Measurements from ENCODE around the gene FUZ. TPM values are rescaled to one million over a fixed set of nuclear protein-coding genes. Genes with fewer than 3 reads are reported as not detected.
A peak's percentile ranks its signal among the peaks of the same experiment; 100 is the strongest.

Gene FUZ
- total RNA-seq, 6 experiments from 2014 or later, result 3.7 to 10.7 (median 6.3) TPM

DNA sequence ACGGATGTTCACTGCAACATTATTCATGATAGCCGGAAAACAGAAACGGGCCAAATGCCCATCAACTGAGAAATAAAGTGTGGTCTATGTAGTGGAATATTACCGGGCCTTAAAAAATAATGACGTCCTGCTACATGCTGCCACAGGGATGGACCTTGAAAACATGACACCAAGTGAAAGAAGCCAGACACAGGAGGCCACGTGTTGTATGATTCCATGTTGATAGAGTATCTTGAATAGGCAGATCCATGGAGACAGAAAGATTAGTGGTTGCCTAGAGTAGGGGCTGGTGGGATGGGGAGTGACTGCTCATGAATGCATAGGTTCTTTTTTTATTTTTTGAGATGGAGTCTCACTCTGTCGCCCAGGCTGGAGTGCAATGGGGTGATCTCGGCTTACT is 42.6 kb downstream of the FUZ start:
- intact Hi-C loops (cut with DNase I), result no loop called here
- Histone ChIP-seq H3K9me3 (no peaks in the 10 kb centered on the region), H3K4me1 (peaks cover 0 to 14% (median 7%) of the 10 kb centered on the region in 4 donors), H3K27me3 (no peaks in the 10 kb centered on the region), H3K27ac (no peak overlapping the region), H3K36me3 (no peaks in the 10 kb centered on the region), H3K4me3 (no peak overlapping the region)
- 93% methylated on average over 8 of the region's 8 CpGs for WGBS (ENCODE audit: insufficient coverage, low coverage, low lambda C conversion rate, missing lambda C conversion rate)
- DNase-seq (no peak), ATAC-seq (no peak)
- TF ChIP-seq, protein P1, sequence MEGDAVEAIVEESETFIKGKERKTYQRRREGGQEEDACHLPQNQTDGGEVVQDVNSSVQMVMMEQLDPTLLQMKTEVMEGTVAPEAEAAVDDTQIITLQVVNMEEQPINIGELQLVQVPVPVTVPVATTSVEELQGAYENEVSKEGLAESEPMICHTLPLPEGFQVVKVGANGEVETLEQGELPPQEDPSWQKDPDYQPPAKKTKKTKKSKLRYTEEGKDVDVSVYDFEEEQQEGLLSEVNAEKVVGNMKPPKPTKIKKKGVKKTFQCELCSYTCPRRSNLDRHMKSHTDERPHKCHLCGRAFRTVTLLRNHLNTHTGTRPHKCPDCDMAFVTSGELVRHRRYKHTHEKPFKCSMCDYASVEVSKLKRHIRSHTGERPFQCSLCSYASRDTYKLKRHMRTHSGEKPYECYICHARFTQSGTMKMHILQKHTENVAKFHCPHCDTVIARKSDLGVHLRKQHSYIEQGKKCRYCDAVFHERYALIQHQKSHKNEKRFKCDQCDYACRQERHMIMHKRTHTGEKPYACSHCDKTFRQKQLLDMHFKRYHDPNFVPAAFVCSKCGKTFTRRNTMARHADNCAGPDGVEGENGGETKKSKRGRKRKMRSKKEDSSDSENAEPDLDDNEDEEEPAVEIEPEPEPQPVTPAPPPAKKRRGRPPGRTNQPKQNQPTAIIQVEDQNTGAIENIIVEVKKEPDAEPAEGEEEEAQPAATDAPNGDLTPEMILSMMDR (IDR thresholded peaks at IDR 0.05), result no peak
- no peak for TF ChIP-seq POLR2A (IDR thresholded peaks at IDR 0.05)

DNA sequence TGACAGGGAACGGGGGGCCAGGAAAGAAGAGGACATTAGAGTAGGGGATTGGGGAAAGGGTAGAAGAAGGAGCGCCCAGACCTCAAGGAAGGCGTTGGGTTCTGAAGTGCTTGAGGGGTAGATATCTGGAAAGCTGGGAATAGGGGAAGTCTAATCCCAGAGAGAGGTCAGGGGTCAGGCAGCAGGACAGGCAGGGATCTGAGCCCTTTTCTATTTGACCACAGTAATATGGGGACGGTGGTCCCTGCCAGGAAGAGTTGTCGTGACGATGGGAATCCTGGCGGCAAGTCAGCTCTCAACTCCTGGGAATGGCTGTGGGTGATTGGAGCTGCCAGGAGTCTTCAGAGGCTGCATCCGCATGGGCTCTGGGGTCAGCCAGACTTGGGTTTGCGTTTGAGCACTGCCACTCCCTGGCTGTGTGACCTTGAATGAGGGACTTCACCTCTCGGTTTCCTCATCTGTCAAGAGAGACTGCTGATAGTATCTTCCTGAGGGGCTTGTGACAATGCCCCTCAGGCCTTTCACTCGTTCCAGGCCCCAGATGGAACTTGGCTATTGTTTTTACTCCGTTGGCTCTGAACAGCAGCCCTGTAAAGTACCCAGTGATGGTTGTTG is 45.0 kb downstream of the FUZ start:
- peak overlapping the region; percentile 63 to 74 (median 71) for H3K4me3 ChIP-seq
- TF ChIP-seq POLR2A (IDR thresholded peaks at IDR 0.05), result no peak
- TF ChIP-seq, protein P1 (IDR thresholded peaks at IDR 0.05), result no peak
- H3K4me1 ChIP-seq, result peaks cover 0 to 18% (median 8%) of the 10 kb centered on the region in 4 donors
- H3K36me3 ChIP-seq, result no peaks in the 10 kb centered on the region
- 41% methylated on average over 6 of the region's 12 CpGs for WGBS (ENCODE audit: insufficient coverage, low coverage, low lambda C conversion rate, missing lambda C conversion rate)
- no peak for DNase-seq
- intact Hi-C loops (cut with DNase I), result no loop called here
- H3K9me3 ChIP-seq, result no peaks in the 10 kb centered on the region
- peak overlapping the region in 2 of 3 donors; percentile 22 to 30 for H3K27ac ChIP-seq
- no peak for ATAC-seq
- no peaks in the 10 kb centered on the region for H3K27me3 ChIP-seq

- DNase-seq (no peak), ATAC-seq (no peak)
- peak overlapping the region; percentile 63 to 74 (median 71) for H3K4me3 ChIP-seq
- H3K4me1 ChIP-seq, result peaks cover 0 to 18% (median 8%) of the 10 kb centered on the region in 4 donors
- WGBS (ENCODE audit: insufficient coverage, low coverage, low lambda C conversion rate, missing lambda C conversion rate), result 0% methylated on average over 9 of the region's 9 CpGs
- H3K36me3 ChIP-seq, result no peaks in the 10 kb centered on the region
- peak overlapping the region; percentile 30 to 60 (median 59) for H3K27ac ChIP-seq
- TF ChIP-seq, protein P1 (IDR thresholded peaks at IDR 0.05), result no peak
- no peak for TF ChIP-seq POLR2A (IDR thresholded peaks at IDR 0.05)
- no peaks in the 10 kb centered on the region for H3K9me3 ChIP-seq
- no peaks in the 10 kb centered on the region for H3K27me3 ChIP-seq
- intact Hi-C loops (cut with DNase I), result no loop called here
These were observed 45.7 kb downstream of the FUZ start for GRCh38 chr19:49767381-49767780.

DNA sequence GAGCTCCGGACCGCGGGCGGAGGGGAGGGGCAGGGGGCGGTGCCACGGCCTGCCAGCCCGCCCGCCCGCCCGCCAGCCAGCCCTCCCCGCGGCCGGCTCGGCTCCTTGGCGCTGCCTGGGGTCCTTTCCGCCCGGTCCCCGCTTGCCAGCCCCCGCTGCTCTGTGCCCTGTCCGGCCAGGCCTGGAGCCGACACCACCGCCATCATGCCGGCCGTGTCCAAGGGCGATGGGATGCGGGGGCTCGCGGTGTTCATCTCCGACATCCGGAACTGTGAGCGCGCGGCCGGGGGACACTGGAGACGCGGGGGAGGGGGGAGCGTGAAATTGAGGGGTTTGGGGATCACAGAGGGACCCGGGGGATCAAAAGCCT is 46.2 kb downstream of the FUZ start, which contains the start of gene AP2A1:
Gene AP2A1, plus strand, starts transcription at position 72 of the 370 bp plus-strand sequence. Its CDS starts 133 bp downstream, at position 205.
- Histone ChIP-seq H3K27me3 (no peaks in the 10 kb centered on the region), H3K9me3 (no peaks in the 10 kb centered on the region), H3K36me3 (no peaks in the 10 kb centered on the region), H3K4me3 (peak within 1 kb of the TSS; percentile 63 to 74 (median 71)), H3K27ac (peak within 1 kb of the TSS; percentile 89 to 92 (median 89)), H3K4me1 (peaks cover 0 to 18% (median 8%) of the 10 kb centered on the region in 4 donors)
- TF ChIP-seq, protein P1 (IDR thresholded peaks at IDR 0.05), result no peak
- TF ChIP-seq POLR2A (IDR thresholded peaks at IDR 0.05), result peak; percentile 15
- no peak for ATAC-seq
- intact Hi-C loops (cut with DNase I), result no loop called here
- no peak for DNase-seq
- under 1% methylated on average over 21 of the region's 38 CpGs for WGBS (ENCODE audit: insufficient coverage, low coverage, low lambda C conversion rate, missing lambda C conversion rate)
